Dedifferentiated amniotic fluid mesenchymal stem cell (primary cell): ENCODE data around the gene MRTFA.
"Not testable (repeated sequence)": the region's sequence is repeated elsewhere in the genome, so short reads cannot be mapped to it uniquely, and the experiment has no call there.

Experiments used
- DNase-seq: peaks from one replicate; pipeline ENCODE4 v3.0.0-alpha.2; 2016; ENCODE audit errors: extremely low spot score

MRTFA gene

DNA sequence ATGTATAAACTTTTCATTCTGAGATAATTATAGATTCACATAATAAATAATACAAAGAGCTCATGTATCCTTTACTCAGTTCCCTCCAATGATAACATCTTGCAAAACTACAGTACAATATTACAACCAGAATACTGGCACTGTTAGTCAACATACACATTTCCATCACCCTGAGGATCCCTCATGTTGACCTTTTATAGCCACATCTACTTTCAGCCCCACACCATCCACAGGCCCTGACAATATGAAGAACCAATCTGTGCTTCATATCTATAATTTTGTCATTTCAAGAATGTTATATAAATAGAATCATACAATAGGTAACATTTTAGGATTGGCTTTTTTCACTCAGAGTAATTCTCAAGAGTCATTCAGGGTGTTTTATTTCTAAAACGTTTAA, 115.5 kb downstream of the MRTFA start:
- no peak for DNase-seq

DNA sequence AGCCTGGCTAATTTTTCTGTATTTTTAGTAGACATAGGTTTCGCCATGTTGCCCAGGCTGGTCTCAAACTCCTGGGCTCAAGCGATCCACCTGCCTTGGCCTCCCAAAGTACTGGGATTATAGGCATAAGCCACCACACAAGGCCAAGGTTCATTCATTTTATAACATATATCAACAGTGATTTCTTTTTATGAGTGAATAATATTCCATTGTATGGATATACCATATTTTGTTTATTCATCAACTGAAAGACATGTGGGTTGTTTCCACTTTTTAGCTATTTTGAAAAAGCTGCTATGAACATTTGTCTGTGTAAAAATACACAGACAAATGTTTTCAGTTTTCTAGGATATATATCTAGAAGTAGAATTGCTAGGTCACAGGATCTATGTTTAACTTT, 116.0 kb downstream of the MRTFA start:
- DNase-seq, result no peak

DNA sequence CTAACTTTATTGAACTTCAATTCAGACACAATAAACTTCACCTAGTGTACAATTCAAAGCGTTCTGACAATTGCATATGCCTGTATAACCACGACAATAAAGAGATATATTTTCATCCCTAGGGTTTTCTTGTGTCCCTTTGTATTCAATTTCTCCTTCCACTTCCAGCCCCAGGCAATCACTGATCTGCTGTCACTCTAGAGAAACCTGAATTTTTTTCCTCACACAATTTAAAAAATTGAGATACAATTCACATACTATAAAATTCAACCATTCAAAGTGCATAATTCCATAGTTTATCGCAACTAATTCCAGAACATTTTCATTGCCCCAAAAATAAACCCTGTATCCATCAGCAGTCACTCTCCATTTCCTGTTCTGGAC, 116.6 kb downstream of the MRTFA start:
- no peak for DNase-seq

GRCh38 chr22:40519284-40519947, 117.1 kb downstream of the MRTFA start:
- DNase-seq, result no peak

DNA sequence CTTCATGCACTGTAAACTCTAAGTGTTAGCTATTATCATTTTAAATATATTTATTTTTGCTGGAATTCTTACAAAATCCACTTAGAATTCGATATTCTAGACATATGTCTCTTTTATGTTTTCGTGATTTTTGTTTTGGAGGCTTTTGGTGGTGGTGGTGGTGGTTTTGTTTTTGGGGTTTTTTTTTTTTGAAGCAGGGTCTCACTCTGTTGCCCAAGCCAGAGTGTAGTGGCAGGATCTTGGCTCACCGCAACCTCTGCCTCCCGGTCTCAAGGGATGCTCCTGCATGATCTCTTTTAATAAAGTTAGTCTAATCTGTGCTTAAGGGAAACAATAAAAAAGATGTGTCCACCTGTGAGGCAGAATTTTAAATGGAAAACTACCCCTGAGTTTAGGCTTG, 117.7 kb downstream of the MRTFA start:
- no peak for DNase-seq

GRCh38 chr22:40517631-40518030, 118.9 kb downstream of the MRTFA start:
- no peak for DNase-seq

- DNase-seq, result no peak
Measured at GRCh38 chr22:40516416-40516815, 120.1 kb downstream of the MRTFA start.

GRCh38 chr22:40512426-40513136, 123.9 kb downstream of the MRTFA start:
- peak; percentile 97 for DNase-seq

GRCh38 chr22:40511604-40512003, 124.9 kb downstream of the MRTFA start:
- no peak for DNase-seq

- DNase-seq, result no peak
Measured at GRCh38 chr22:40510631-40511364, 125.7 kb downstream of the MRTFA start.

DNA sequence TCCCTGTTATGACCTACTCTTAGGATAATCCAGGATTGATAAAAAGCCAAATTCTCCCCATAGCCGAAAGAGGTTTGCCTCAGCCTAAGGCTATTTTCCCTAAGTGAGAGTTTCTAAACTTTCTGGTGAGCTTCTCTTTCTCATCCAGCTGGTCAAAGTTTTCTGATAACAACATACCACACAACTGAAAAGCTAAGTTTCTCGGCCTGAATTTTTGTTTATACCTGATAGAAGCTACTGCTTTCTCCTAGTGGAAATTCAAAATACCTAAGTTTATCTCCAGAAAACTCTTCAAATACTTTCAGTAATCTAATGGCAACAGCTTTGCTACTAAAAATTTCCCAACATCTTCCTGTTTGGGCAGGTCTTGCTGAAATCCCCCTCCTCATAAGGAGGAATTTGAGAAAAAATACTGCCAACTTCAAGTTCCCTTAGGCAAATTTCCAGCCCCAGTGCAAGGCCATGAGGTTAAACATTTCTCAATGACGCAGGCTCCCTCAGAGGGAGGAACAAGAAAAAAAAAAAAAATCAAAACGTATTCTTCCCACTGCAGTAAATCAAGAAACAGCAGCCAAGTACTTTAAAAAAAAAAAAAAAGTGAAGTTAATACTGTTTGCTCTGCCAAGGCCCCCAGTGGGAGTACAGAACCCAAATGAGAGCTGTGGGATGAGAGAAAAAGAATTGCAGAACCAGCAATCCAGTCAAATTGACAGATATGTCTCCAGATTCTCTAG, 127.0 kb downstream of the MRTFA start:
- DNase-seq, result peak; percentile 84

DNA sequence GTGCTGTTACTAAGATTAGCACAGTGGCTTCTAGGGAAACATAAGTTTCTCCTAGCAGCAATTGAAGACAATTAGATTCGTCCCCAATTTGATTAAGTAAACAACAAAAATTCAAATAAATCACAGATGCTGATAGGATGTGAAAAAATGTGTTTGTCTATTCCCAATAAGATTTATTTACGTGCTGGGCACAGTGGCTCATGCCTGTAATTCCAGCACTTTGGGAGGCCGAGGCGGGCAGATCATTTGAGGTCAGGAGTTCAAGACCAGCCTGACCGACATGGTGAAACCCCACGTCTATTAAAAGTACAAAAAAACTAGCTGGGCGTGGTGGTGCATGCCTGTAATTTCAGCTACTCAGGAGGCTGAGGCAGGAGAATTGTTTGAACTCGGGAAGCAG, 128.5 kb downstream of the MRTFA start:
- not testable (repeated sequence) for DNase-seq

DNA sequence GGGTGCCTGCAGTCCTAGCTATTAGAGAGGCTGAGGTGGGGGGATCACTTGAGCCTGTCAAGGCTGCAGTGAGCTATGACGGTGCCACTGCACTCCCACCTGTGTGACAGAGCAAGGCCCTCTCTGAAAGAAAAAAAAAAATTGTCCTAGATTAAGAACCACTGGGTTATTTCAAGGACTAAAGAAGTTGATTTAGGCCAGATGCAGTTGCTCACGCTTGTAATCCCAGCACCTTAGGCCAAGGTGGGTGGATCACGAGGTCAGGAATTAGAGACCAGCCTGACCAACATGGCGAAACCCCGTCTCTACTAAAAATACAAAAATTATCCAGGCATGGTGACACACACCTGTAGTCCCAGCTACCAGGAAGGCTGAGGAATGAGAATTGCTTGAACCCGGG, 129.0 kb downstream of the MRTFA start:
- no peak for DNase-seq

GRCh38 chr22:40506762-40507161, 129.8 kb downstream of the MRTFA start:
- no peak for DNase-seq

- no peak for DNase-seq
Measured at GRCh38 chr22:40504285-40505249, 132.0 kb downstream of the MRTFA start.

DNA sequence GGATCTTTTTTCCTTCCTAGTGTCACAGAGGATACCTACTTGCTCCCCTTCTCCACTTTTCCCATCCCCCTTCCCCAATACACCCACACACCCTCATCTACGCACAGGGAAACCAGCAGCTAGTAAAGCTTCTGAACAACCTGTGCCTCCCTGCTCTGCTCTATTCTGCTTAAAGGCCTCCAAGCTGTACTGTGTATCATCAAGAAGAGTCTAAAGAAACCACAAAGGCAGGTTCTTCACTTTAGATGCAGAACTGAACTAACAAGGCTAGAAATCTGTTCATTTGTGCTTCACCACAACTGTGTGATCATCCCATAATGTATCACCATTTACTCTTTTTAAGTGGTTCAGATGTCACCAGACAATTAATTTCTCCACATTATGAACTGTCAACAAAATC, 133.6 kb downstream of the MRTFA start:
- DNase-seq, result no peak

GRCh38 chr22:40500465-40500786, 136.1 kb downstream of the MRTFA start:
- DNase-seq, result not testable (repeated sequence)

DNA sequence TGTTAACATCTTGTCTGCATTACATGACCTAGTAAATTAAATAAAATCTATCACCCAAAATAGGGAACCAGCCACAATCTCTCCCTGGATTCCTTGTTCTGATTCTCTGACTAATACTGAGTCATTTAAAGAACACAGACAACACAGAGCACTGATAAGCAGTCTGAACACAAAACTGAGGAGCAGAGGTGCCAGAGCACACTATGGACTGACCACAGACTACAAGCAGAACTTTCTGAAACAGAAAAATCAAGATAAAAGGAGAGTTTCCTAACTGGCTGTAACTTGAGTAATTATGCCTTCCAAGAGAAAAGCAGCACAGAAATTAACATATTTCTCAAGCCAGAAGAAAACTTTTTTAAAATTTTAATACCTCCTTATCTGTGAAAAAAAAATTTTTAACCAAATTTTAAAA, 137.3 kb downstream of the MRTFA start:
- peak; percentile 85 for DNase-seq

- DNase-seq, result peak; percentile 42
Measured at GRCh38 chr22:40498420-40499208, 137.9 kb downstream of the MRTFA start.

- no peak for DNase-seq
Measured at GRCh38 chr22:40493441-40493840, 143.1 kb downstream of the MRTFA start.
